NCI-H524 (cell line): ENCODE results near the gene PAX8.
"Not testable (repeated sequence)": the region's sequence is repeated elsewhere in the genome, so short reads cannot be mapped to it uniquely, and the experiment has no call there.

ENCODE experiments used
- DNase-seq, 2 experiments: peaks; one replicate each; lab custom pipeline; 2025; lab: John Stamatoyannopoulos, UW

The PAX8 gene

DNA sequence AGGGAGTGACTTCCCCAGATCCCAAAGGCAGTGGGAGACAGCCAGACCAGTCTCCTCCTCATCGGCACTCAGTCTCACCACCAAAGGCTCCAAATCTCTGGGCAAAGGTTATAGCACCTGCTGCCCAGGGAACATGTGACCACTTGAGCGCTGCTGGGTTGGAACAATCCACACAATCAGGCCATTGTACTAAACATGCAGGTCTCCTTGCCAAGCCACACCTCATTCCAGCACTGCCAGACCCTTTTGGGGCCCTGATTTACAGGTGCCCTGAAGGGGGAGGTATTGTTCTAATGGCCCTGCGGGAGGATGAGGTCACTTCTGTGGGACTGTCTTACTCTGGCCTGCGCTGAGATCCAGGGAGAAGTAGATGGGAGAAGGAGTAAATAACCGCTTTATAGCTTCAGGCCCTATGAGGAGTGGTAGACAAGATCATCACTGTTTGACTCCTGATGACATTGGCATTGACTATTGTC lies 10.0 kb upstream of the PAX8 start:
- DNase-seq: not testable (repeated sequence)

DNA sequence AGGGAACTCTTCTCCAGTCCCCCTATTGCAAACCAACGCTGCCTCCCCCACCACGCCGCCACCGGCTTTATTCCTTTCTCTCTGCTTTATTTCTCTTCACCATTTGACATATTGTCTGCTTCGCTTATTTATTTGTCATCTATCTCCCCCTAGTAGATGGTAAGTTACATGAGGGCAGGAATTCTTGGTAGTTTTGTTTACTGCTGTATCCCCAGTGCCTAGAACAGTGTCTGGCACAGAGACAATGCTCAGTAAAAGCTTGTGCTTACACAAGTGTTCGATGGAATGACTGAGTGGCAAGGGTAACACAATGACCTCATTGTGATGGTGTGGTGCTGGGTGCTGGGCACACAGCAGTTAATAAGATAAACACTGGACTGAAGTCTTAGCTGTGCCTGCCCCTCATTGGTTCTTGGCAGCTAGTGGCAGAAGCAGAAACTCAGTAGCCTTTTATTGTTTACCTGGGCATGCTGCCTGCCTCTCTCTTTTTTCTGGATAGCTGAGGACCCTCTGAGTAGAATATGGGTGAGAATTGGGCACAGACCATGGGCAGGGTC lies 9.5 kb upstream of the PAX8 start:
- not testable (repeated sequence) for DNase-seq

DNA sequence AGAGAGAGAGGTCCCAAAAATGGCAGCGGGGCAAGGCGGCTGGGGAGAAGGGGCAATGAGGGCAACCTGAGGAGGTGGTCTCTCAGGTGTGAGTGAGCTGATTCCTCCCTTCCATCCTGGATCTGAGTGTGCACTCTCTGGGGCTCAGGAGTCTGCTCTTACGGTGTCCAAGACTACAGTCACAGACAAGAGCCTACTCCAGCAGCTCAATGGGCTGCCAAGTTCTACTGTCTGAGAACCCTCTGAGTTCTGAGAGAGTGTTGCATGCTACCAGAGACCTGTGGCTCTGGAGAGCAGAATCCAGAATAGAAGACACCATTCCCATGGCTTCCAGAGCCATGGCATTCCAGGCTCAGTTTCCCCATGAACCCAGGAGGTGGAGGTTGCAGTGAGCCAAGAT lies 7.1 kb upstream of the PAX8 start:
- DNase-seq: no peak

DNA sequence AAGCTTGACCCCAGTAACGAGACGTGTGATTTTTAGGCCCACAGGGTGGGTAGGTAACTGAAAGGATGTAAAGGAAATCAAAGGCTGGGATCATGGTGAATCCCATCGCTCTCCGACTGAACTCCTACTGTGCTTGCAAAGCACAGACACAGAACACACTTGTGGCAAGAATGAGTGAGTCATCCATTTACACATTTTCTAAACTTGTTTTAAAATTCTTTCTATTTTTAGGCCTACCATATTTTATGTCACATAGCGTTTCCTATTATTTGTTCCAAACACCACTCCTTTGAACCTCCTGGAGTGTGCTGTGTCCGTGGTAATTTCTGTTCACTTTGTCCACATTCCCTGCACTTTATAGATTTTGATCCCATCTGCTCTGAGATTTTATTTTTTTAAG lies 6.3 kb upstream of the PAX8 start:
- not testable (repeated sequence) for DNase-seq

DNA sequence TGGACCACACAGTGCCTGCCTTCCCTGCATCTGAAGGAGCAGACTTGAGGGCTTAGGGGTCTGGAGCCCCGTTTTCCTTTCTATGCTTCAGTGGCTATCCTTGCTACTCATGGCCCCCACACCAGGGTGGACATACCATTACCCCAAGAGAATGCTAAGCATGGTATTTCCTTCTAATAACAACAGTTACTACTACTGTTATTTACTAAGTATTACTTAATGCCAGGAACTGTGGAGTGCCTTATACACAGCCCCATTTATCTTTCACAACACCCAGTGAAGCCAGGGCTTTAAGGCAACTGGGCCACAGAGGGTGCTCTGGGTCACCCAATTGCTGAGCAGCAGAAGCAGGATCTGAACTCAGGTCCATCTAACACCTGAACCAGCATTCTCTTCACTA lies 5.8 kb upstream of the PAX8 start:
- DNase-seq: no peak

DNA sequence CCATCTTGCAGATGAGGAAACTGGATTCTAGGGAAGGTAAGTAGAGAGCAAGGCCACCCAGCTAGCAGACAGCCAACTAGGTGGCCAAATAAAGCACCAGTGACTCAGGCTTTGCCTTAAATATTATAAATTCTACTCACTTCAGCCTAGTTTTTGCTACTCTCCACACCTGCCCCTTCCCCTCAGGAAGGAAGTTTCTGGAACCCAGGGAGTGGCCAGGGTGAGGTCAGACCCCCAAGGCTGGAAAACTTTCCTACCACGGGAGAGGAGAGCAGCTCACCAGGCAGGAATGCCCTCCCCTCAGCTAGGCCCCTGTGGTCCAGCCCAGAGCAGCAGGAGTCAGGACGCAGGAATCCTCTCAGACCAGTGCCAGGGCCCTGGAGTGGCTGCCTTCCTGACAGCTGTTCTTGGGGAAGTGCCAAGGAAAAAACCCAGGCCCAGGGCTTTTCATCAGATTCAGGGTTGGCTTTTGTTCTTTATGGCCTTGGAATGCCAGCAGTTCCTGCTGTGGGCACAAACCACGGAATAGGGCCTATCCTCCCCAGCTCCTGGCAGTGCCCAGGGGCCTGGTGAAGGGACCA lies 5.1 kb upstream of the PAX8 start:
- no peak for DNase-seq

DNA sequence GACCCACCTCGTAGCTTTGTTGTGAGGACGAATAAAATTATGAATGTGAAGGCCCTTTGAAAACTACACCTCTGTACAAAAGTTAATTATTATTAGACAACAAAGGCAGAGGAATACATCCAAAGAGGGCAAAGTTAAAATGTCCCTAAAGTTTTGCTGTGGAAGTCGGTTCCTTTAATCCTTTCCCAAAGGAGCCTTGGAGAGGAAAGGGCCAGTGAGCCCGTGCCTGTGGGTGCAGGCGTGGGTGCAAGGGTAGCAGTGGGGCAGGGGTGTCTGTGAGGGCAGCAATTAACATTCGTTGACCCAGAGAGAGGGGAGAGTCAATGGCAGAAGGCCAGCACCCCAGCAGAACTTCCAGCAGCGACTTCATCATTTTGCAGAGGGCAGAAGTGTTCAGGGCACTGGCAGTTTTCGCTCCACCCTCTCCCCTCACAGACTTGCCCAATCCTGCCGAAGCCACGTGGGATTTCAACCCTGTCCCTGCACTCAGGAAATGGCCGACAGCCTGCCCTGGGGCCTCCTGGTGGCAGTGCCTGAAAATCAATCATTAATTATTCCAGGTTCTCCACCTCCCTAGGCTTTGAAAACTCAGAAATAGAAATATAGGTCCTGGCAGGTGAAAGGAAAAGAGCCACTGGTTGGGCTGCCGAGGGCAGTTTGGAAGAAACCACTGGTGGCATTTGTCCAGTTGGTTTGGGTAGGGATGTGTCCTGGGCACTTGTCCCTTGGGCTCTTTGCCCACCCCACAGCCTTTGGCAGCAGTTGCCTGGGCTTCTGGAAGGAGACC lies 4.2 kb upstream of the PAX8 start:
- peak in 1 of 2 experiments; percentile 2 for DNase-seq

DNA sequence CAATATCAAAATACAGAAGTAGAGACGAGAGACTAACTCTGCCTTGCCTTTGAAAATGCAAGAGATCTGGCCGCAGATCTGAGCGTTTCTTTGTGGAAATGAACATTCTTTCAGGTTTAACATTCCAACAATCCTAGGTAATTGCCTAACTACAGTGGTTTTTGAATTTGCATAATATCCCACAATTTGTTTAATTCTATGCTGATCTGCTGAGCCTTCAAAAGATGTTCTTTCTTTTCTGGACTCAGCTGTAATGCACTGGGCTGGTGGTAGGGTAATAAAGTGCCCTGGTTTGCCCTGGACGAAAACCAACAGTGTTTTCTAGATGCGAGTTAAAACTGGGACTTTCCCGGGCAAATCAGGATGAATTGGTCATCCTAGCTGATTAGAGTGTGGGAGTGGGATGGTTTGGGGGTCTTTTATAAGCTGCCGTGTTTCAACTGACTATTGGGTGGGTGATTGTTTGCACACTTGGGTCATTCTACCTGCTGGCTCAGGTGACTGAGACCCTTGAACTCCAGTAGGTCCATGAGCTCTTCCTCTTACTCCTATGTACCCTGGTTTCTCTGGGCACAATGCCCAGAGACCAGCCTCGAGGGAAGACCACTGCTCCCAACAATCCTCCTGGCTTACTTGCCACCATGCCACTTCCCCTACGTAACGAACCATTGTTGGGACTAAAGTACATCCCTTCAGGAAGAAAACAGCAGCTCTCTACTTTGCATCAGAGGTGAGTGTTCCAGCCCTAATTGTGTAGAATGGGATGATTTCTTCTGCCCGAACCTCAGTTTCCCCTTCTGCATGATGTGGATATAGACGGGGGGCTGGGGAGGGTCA lies 3.4 kb upstream of the PAX8 start:
- DNase-seq: no peak

DNA sequence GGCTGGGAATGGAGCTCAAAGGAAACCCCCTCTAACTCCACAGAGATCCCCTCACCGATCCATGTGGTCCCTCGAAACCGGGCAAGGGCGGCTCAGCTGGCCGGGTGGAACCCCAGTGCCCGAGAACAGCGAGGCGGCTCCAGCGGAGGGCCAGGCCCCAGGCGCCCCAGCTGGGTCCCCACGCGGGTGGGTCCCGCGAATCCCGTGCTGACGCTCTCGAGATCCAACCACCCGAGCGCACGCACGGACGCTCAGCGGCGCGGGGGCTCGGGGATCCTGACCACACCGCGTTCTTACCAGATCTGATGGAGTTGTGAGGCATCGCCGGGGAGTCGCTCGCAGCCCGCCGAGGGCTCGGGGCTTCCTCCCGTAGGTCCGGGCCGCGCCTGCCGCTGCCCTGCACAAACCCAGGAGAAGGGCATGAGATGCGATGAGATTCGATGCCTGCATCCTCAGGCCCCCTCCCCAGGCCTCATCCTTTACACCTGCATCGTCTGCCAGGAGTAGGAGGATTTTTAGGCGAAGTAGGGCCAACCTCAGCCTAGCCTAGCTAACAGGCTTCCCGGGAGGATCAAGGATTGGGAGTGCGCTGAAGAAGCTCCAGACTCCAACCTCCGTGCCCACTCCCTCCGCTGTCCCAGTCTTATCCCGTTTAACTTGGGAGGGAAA lies 514 bp downstream of the PAX8 start:
- DNase-seq: no peak

DNA sequence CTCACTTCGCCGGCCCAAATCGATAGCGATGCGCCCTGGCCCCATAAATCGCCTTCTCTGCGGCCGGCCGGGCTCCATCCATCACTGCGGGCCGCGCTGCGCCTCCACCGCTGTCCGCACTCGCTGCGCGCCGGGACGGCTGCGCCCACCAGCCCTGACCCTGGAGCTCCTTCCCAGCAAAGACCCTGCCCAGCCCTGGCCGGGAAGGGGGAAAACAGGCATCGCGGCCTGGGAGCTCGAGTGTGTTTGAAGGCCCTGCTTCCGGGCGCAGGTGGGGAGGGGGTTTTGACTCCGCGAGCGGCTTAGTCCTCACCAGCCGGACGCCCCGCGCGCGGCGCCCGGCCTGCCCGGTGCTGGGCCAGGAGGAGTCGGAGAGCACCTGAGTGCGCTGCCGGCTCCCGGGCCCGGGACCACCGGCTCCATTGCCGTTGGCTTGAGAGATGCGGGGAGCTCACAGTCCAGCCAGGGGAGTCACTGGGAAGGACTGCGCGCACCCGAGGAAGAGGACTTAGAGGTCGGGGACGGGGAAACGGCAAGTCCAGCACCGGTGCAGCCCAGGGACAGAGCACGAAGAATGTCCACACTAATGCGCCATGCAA lies 1.1 kb downstream of the PAX8 start:
- no peak for DNase-seq

DNA sequence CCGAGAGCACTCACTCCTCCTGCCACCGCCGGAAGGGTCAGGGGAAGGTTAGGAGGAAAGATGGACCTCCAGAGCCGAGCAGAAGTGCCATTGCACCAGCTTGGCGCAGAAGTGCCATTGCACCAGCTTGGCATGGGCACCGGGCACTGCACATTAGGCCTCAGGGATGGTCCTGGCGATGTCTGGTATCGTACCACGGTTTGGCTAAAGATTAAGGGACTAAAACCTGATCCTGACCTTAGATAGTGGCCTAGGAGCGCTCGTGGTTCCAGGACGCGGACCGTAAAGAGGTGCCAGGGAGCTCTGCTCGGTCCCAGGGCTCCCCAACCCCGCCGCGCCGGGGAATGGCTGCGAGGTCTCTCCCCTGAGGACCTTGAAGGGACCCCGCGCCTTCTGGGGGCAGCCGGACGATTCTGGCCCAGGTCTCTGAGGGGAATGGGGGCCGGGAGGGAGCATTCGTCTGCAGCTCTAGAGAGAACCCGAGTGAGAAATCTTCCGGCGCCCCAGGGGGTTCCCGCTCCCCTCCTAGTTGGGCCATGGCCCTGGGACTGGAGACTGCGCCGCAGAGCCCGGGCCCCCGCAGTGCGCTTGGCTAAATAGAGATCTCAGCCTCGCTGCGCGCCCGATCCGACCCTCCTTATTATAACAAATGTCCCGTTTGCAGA lies 1.8 kb downstream of the PAX8 start:
- DNase-seq: no peak

DNA sequence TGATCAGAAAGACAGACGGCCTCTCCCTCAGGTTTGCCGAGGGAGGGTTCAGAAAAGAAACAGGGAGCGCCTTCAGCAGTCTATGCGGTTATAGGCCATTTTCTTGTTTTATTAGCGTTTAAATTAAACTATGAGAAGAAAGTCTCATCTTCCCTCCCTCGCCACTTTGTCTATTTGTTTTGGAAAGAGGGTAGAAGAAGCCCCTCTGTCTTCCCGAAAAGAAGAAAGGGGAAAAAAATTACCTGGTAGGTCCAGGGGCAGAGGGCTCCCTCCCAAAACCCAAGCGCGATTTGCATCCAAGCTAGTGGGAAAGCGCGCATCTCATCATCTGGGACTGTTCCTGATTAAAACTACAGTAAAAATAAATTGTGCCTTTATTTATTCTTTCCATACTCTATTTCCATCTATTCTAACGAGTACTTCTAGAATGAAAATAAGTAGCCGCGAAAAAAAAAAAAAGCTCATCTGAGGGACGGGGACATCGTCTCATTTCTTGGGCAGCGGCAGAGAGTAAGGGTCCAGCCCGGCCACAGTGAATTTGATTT lies 2.4 kb downstream of the PAX8 start:
- no peak for DNase-seq

DNA sequence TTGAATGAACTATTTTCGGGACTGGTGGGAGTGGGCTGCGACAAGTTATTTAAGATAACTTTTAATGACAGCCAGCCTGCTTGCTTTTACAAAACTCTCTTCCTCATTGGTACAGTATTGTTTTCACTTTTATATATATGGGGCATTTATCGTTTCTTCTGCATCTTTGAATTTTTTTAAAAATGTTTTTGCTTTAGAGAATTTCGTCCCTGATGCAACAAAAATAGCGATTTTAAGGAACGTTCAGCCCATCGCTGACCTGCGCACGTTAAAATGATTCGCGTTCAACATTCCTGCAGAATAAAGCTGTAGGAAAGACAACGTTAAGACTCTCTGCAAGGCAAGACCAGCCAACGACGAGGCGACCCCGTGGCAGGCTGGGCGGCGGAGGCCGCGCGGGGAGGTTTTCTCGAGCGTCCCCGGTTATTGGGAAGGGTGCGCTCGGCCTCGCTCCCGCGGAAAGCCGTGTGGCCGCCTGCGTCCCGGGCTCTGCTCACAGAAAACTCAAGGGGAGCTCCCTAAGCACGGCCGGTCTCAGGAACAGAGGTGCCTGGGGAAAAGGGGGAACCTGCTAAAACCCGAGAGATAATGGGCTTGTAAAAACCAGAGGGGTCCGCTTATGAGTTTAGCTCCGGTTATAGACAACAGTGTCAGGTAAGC lies 3.0 kb downstream of the PAX8 start:
- no peak for DNase-seq

DNA sequence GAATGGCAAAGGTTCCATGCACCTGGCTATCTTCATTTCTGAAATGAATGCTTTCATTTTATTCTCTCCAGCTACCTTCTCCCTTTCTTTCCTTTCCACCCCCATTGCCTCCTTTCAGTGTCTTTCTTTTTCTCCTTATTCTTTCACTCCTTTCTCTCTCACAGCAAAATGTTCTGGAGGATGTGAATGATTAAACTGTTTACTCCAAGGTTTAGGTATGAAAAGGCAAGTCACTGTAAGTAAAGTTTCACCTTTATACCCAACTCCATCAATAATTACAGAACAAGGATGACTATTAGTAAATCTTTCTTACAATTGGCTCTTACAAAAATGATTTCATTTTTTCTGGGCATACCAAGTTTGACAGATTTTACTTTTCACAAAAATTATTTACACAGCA lies 4.3 kb downstream of the PAX8 start:
- DNase-seq: no peak

DNA sequence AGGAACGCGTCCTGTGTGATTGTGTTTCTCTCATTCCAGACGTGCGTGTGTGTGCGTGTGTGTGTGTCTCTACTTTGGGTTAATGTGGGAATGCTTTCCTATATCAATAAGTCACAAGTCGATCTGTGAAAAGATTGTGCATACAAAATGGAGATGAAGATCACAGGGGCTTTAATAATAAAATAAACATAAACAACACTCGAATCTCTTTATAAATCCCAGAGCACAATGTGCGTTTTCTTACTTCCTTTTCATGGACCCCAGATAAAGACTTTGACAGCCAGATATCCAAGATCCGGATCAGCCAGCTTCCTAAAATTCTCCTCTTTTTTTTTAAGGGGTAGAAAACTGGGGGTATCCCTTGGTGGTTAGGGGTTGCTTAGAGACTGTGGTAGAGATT lies 4.7 kb downstream of the PAX8 start:
- no peak for DNase-seq

DNA sequence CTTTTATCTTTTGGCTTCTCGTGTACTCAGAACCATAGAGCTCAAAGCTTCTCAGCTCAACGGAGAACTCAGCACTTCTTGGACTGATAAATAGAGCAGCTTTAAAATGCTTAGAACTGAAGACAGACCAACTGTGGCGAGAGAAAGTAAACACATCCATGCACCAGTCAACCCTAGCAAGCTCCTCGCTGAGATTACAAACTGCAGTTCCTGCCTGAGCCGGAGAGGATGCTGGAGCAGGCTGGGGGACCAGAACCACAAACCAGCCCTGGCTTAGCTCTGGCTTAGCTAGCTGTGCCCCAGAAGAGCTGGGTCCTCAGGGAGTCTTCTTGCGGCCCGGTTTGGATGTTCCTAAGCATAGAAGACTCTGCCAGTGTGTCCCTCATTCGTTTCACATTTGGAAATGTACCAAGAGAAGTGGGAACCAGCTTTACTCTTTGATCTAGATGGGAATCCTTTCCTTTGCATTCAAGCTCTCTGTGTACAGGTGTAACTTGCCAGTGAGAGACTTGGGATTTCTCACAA lies 5.6 kb downstream of the PAX8 start:
- DNase-seq: peak in 1 of 2 experiments; percentile 5

DNA sequence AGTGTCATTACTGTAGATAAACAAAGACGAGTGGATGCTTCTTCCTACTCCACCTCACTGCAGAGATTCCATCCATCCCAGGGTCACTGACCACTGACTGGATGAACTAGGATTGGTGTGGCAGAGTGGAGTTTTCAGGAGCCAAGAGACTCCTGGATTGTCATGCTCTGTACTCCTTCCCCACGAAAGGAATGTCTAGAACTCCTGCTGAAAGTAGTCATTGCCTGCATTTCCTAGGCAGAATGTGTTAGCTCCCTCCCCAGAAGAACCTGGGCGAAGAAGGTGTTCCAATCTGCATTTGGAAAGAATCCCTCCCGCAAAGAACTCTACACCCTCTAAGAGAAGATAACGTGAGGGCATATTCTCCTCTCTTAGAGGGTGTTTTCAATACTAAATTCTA lies 6.2 kb downstream of the PAX8 start:
- DNase-seq: no peak

DNA sequence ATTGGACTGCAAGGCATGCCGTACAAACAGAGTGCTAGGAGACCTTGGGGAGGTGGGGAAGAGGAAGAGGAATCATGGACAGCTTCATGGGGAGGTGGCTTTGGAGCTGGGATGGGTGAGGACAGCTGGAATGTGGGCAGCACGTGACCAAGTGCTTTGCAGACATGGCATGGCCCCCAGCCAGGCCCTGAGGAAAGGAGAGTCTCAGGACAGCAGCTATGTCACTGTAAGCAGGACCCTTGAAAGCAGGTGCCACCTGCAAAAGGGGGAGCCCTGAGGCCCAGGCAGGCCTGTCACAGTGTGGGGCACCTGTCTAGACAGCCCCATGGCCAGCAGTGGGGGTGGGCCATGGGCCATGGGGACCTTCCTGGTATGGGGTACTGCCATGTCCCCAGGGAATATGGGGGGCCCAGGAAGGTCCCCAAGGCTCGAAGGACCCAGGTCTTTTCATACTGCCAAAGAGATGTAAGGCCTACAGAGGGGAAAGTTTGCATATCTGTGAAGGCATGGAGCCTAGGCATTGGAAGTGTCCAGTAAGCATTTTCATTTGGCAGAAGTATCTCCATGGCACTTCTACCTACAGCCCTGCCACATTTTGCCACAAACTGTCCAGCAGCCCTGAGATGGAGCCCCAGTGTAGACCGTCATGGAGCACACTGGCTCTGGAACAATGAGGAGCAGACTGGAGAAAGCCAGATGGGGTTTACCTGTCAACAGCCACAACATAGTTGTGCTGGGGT lies 9.9 kb downstream of the PAX8 start:
- DNase-seq: no peak

DNA sequence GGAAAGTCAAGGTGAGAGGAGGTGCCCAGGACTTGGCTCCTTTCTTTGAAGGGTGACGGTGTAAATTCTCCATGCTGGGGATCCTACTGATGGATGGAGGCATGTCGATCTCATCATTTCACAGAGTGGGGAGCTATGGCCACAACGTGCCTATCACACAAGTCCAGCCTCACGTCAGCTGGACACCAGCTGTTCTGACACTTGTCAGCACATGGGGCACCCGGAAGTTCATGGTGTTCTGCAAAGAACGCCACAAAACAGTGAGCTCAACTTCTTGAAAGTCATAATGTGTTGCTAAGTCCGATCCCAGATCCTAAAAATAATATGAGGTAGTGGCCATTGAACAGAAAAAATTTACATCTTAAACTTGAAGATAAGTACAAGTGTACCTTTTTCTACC lies 12.3 kb downstream of the PAX8 start:
- DNase-seq: no peak
